SK-N-SH (cell line): ENCODE data around the gene ARHGAP26. TPM values are rescaled to one million over a fixed set of nuclear protein-coding genes. Genes with fewer than 3 reads are reported as not detected.

Experiments used
- CTCF ChIA-PET: fragments of 300-600, 350-600 bp; formaldehyde crosslinking; extraction: SDS; loops from one replicate; lab custom pipeline; 2021; lab: Yijun Ruan, JAX
- POLR2A ChIA-PET: fragments of 350-600 bp; sonication (Branson Sonifier 250); formaldehyde crosslinking; extraction: SDS; loops from one replicate; lab custom pipeline; 2020; ENCODE audit warnings: antibody characterized with exemption, inconsistent platforms; lab: Yijun Ruan, JAX
- DNase-seq: peaks from one replicate; pipeline ENCODE4 v3.0.0; 2012
- H2AFZ ChIP-seq: fragments of 200-600 bp; sonication (generic); 2 replicates; pipeline ENCODE4 v1.8.1; 2016; ENCODE audit warnings: antibody characterized with exemption, mild to moderate bottlenecking, low read depth
- H3F3A ChIP-seq: fragments of 200-600 bp; sonication (generic); replicated peaks from 2 replicates; pipeline ENCODE3; 2016; ENCODE audit warnings: antibody characterized with exemption, mild to moderate bottlenecking; ENCODE audit not compliant: insufficient read depth
- H3K27ac ChIP-seq, 2 experiments: fragments of 200-500 bp in 1 of 2; fragments of 200-600 bp in 1 of 2; sonication (Bioruptor generic) in 1 of 2; sonication (generic), shearing (Covaris generic) in 1 of 2; 2 replicates each; pipeline versions ENCODE4 v1.5.1 to v1.6.1; 2014 to 2016; ENCODE audit warnings: low read depth in 2 of 2, inconsistent platforms in 1 of 2, low read length in 1 of 2, mild to moderate bottlenecking in 1 of 2, mixed read lengths in 1 of 2
- H3K27me3 ChIP-seq: fragments of 200-600 bp; sonication (generic), shearing (Covaris generic); 2 replicates; pipeline ENCODE4 v1.6.1; 2016; ENCODE audit warnings: mixed run types; ENCODE audit not compliant: insufficient read depth
- H3K36me3 ChIP-seq, 2 experiments: fragments of 200-500 bp in 1 of 2; fragments of 200-600 bp in 1 of 2; sonication (Bioruptor generic) in 1 of 2; sonication (generic) in 1 of 2; replicated peaks in 1 of 2; 2 replicates each; pipeline versions ENCODE3 to v1.5.1; 2014 to 2016; ENCODE audit warnings: low read length in 1 of 2, mild to moderate bottlenecking in 1 of 2; ENCODE audit not compliant: insufficient read depth in 2 of 2, control insufficient read depth in 1 of 2
- H3K4me1 ChIP-seq, 2 experiments: fragments of 200-500 bp in 1 of 2; fragments of 200-600 bp in 1 of 2; sonication (Bioruptor generic) in 1 of 2; sonication (generic), shearing (Covaris generic) in 1 of 2; 2 replicates each; pipeline versions ENCODE4 v1.5.1 to v1.6.1; 2014 to 2016; ENCODE audit warnings: low read depth in 1 of 2, low read length in 1 of 2, mixed run types in 1 of 2; ENCODE audit not compliant: insufficient read depth in 2 of 2, control insufficient read depth in 1 of 2
- H3K4me2 ChIP-seq: fragments of 200-600 bp; sonication (generic), shearing (Covaris generic); 2 replicates; pipeline ENCODE4 v1.6.1; 2017; ENCODE audit warnings: mixed run types
- H3K4me3 ChIP-seq, 2 experiments: fragments of 200-500 bp in 1 of 2; fragments of 200-600 bp in 1 of 2; sonication (Bioruptor generic) in 1 of 2; sonication (generic), shearing (Covaris generic) in 1 of 2; 2 replicates each; pipeline versions ENCODE4 v1.5.1 to v1.8.1; 2014 to 2016; ENCODE audit warnings: low read depth in 2 of 2, inconsistent platforms in 1 of 2, low read length in 1 of 2, mild to moderate bottlenecking in 1 of 2, mixed read lengths in 1 of 2, moderate library complexity in 1 of 2
- H3K79me2 ChIP-seq: fragments of 200-600 bp; sonication (generic); 2 replicates; pipeline ENCODE4 v1.8.1; 2017; ENCODE audit warnings: mild to moderate bottlenecking; ENCODE audit not compliant: insufficient read depth
- H3K9ac ChIP-seq: fragments of 200-600 bp; sonication (generic); 2 replicates; pipeline ENCODE4 v1.6.1; 2017; ENCODE audit warnings: mixed run types
- H3K9me2 ChIP-seq: fragments of 200-600 bp; sonication (generic); 2 replicates; pipeline ENCODE4 v1.6.1; 2017; ENCODE audit warnings: mixed run types
- H3K9me3 ChIP-seq: fragments of 200-600 bp; sonication (generic); 2 replicates; pipeline ENCODE4 v1.6.1; 2017; ENCODE audit warnings: mixed run types, mild to moderate bottlenecking, moderate library complexity
- H4K20me1 ChIP-seq: fragments of 200-600 bp; sonication (generic); 2 replicates; pipeline ENCODE4 v1.6.1; 2017; ENCODE audit warnings: mild to moderate bottlenecking, mixed run types; ENCODE audit not compliant: insufficient read depth
- FOXJ3 ChIP-seq: sonication (generic); formaldehyde crosslinking; IDR thresholded peaks from 2 replicates; pipeline ENCODE4 v1.5.1; 2020; ENCODE audit warnings: mild to moderate bottlenecking, missing genetic modification reagents
- GABPA ChIP-seq: IDR thresholded peaks from 2 replicates; pipeline ENCODE4 v1.4.0; 2012; ENCODE audit warnings: low read depth, mild to moderate bottlenecking
- GATA2 ChIP-seq: sonication (generic); formaldehyde crosslinking; IDR thresholded peaks from 2 replicates; pipeline ENCODE4 v1.5.0; 2020; ENCODE audit warnings: mild to moderate bottlenecking, missing genetic modification reagents
- JUND ChIP-seq: IDR thresholded peaks from 2 replicates; pipeline ENCODE4 v1.4.0; 2012
- MAX ChIP-seq: IDR thresholded peaks from 2 replicates; pipeline ENCODE4 v1.4.0; 2012; ENCODE audit warnings: low read depth
- POLR2AphosphoS5 ChIP-seq: IDR thresholded peaks from 2 replicates; pipeline ENCODE4 v1.6.1; 2012; ENCODE audit warnings: low read depth, low read length
- RCOR1 ChIP-seq: fragments of 150-350 bp; IDR thresholded peaks from 2 replicates; pipeline ENCODE4 v1.6.1; 2017; ENCODE audit warnings: antibody characterized with exemption, low read length
- RFX5 ChIP-seq: IDR thresholded peaks from 2 replicates; pipeline ENCODE4 v1.6.1; 2012; ENCODE audit warnings: mild to moderate bottlenecking, improper control_type of control experiment, low read length
- RXRA ChIP-seq: IDR thresholded peaks from 2 replicates; pipeline ENCODE4 v1.4.0; 2012; ENCODE audit warnings: low read depth, mild to moderate bottlenecking, borderline replicate concordance
- SMC3 ChIP-seq: IDR thresholded peaks from 2 replicates; pipeline ENCODE4 v1.6.1; 2012; ENCODE audit warnings: low read depth, low read length, improper control_type of control experiment
- TCF12 ChIP-seq: IDR thresholded peaks from 2 replicates; pipeline ENCODE4 v1.4.0; 2012
- TEAD4 ChIP-seq: IDR thresholded peaks from 2 replicates; pipeline ENCODE4 v1.4.0; 2012; ENCODE audit warnings: mild to moderate bottlenecking, borderline replicate concordance; ENCODE audit not compliant: insufficient read depth
- USF1 ChIP-seq: IDR thresholded peaks from 2 replicates; pipeline ENCODE4 v1.4.0; 2012; ENCODE audit warnings: low read depth, borderline replicate concordance
- WGBS: methylation state at CpG from one replicate; pipeline ENCODE4 v1.1.6; 2017; ENCODE audit warnings: low lambda C conversion rate; 5-methylcytosine and 5-hydroxymethylcytosine counted together
- polyA plus RNA-seq, 3 experiments: library from polyadenylated mRNA; depleted of rRNA; stranded (reverse); fragments of >200 nt; gene quantifications; 2 replicates each; pipeline ENCODE4 v1.2.3, GENCODE V29; 2012
- TF ChIP-seq, protein P1 (sequence below): fragments of 150-350 bp; IDR thresholded peaks from 2 replicates; pipeline ENCODE4 v1.6.1; 2016; ENCODE audit warnings: mild to moderate bottlenecking, low read depth, low read length
- TF ChIP-seq, protein P2 (sequence below): fragments of 200-600 bp; sonication (generic); IDR thresholded peaks from 2 replicates; pipeline ENCODE4 v1.6.1; 2017; ENCODE audit warnings: antibody characterized with exemption, mild to moderate bottlenecking, moderate library complexity
- TF ChIP-seq, protein P3 (sequence below): IDR thresholded peaks from 2 replicates; pipeline ENCODE4; 2012

ARHGAP26 gene
- polyA plus RNA-seq, 1 of the 3 experiments (the other 2 are of a cell fraction), result 6.1 TPM

DNA sequence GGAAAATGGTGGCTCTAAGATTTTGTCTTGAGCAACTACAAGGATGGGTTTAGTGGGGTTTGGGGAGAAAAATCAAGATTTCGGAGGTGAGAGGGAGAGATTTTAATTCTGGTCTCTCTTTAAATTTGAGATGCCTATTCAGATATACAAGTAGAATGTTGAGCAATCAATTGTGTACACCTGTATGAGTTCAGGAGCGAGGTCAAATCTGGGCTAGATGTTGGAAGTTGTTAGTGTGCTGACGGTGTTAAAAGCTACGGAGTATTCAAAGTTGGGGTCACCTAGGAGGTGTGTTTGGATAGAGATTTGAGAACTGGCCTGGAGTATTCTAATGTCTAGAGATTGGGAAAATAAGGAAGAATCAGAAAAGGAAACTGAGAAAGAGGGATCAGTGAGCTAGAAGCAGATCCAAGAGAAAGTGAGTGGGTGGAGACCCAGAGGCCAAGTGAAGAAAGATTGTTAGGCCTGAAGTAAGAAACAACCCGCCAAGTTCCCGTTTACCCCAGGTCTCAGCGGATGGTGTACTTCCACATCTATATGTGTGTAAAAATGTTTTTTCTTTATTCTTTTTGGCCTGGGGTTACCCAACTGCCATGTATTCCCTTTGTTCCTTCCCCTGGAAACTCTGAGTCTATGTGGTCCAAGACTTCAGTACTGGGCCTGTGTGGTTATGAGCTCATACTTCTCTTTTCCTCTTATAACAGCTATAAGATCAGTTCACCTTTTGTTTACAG, 11.9 kb upstream of the ARHGAP26 start (continued):
- TF ChIP-seq, protein P1, sequence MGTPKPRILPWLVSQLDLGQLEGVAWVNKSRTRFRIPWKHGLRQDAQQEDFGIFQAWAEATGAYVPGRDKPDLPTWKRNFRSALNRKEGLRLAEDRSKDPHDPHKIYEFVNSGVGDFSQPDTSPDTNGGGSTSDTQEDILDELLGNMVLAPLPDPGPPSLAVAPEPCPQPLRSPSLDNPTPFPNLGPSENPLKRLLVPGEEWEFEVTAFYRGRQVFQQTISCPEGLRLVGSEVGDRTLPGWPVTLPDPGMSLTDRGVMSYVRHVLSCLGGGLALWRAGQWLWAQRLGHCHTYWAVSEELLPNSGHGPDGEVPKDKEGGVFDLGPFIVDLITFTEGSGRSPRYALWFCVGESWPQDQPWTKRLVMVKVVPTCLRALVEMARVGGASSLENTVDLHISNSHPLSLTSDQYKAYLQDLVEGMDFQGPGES, result no peak
- no peak for TF ChIP-seq RCOR1
- no peak for TF ChIP-seq GABPA
- TF ChIP-seq, protein P2, sequence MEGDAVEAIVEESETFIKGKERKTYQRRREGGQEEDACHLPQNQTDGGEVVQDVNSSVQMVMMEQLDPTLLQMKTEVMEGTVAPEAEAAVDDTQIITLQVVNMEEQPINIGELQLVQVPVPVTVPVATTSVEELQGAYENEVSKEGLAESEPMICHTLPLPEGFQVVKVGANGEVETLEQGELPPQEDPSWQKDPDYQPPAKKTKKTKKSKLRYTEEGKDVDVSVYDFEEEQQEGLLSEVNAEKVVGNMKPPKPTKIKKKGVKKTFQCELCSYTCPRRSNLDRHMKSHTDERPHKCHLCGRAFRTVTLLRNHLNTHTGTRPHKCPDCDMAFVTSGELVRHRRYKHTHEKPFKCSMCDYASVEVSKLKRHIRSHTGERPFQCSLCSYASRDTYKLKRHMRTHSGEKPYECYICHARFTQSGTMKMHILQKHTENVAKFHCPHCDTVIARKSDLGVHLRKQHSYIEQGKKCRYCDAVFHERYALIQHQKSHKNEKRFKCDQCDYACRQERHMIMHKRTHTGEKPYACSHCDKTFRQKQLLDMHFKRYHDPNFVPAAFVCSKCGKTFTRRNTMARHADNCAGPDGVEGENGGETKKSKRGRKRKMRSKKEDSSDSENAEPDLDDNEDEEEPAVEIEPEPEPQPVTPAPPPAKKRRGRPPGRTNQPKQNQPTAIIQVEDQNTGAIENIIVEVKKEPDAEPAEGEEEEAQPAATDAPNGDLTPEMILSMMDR, result no peak
- TF ChIP-seq RFX5, result no peak
- no peak for TF ChIP-seq TEAD4
- TF ChIP-seq POLR2AphosphoS5, result no peak
- TF ChIP-seq SMC3, result no peak
- TF ChIP-seq JUND, result no peak
- TF ChIP-seq USF1, result no peak
- TF ChIP-seq, all 33 proteins: peak for 0

GRCh38 chr5:142758796-142759145, 11.4 kb upstream of the ARHGAP26 start:
- H3K9ac ChIP-seq, result no peak overlapping the region
- H3K79me2 ChIP-seq, result no peaks in the 10 kb centered on the region
- peaks cover 4 to 9% of the 10 kb centered on the region in 2 experiments; a peak in 2 of 4 replicates for H3K4me1 ChIP-seq
- no peak for DNase-seq
- no peak overlapping the region for H3K4me3 ChIP-seq
- H4K20me1 ChIP-seq, result no peaks in the 10 kb centered on the region
- no peaks in the 10 kb centered on the region for H3F3A ChIP-seq
- no peak overlapping the region for H3K4me2 ChIP-seq
- no peaks in the 10 kb centered on the region for H3K9me3 ChIP-seq
- ChIA-PET CTCF (interaction anchor here (1.0 to 2.3 kb wide), 4 partner anchors 40 to 130 kb away, joined by 3 to 6 read pairs (median 4); no protein-coding TSS in a partner anchor), POLR2A (no interaction called here)
- H2AFZ ChIP-seq, result no peak overlapping the region
- 87% methylated on average over 1 of the region's 1 CpG for WGBS
- H3K9me2 ChIP-seq, result no peaks in the 10 kb centered on the region
- H3K27ac ChIP-seq, result no peak overlapping the region
- TF ChIP-seq MAX, result no peak
- no peak for TF ChIP-seq TCF12
- TF ChIP-seq, protein P3, sequence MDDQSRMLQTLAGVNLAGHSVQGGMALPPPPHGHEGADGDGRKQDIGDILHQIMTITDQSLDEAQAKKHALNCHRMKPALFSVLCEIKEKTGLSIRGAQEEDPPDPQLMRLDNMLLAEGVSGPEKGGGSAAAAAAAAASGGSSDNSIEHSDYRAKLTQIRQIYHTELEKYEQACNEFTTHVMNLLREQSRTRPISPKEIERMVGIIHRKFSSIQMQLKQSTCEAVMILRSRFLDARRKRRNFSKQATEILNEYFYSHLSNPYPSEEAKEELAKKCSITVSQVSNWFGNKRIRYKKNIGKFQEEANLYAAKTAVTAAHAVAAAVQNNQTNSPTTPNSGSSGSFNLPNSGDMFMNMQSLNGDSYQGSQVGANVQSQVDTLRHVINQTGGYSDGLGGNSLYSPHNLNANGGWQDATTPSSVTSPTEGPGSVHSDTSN, result no peak
- no peak for TF ChIP-seq GATA2 (CRISPR knock-in tag)
- no peak for TF ChIP-seq RXRA
- no peak for TF ChIP-seq FOXJ3 (CRISPR knock-in tag)
- H3K36me3 ChIP-seq, result no peaks in the 10 kb centered on the region
- no peaks in the 10 kb centered on the region for H3K27me3 ChIP-seq
